GM12878 (cell line): ENCODE measurements around the gene TEKT5. TPM values are rescaled to one million over a fixed set of nuclear protein-coding genes. Genes with fewer than 3 reads are reported as not detected.
"Not testable (repeated sequence)": the region's sequence is repeated elsewhere in the genome, so short reads cannot be mapped to it uniquely, and the experiment has no call there.

ENCODE experiments used
- ATAC-seq: fragments of 200-7000 bp; cut with Tn5 transposase; 3 replicates; pipeline ENCODE4 v1.9.1; 2020; ENCODE audit warnings: mild to moderate bottlenecking, moderate library complexity
- BruUV-seq: library from RNA; stranded (reverse); fragments of 400-500 nt; replicated peaks from 2 replicates; lab custom pipeline; 2021; lab: Mats Ljungman, UMichigan
- CTCF ChIA-PET: fragments of 300-600 bp; sonication (Branson Sonifier 250); formaldehyde crosslinking; extraction: SDS; loops from one replicate; lab custom pipeline; 2021; ENCODE audit warnings: inconsistent platforms; lab: Yijun Ruan, JAX
- POLR2A ChIA-PET: fragments of 350-600 bp; formaldehyde crosslinking; extraction: SDS; loops from one replicate; lab custom pipeline; 2021; ENCODE audit warnings: inconsistent platforms; lab: Charles Lee
- RAD21 ChIA-PET: fragments of 300-600 bp; sonication (Branson Sonifier 250); formaldehyde crosslinking; loops from one replicate; lab custom pipeline; 2023; ENCODE audit warnings: antibody characterized with exemption; ENCODE audit not compliant: unreplicated experiment; lab: Charles Lee
- SMC1A ChIA-PET: fragments of 300-600 bp; sonication (Branson Sonifier 250); formaldehyde crosslinking; loops from one replicate; lab custom pipeline; 2023; ENCODE audit not compliant: unreplicated experiment, uncharacterized antibody; lab: Charles Lee
- DNase-seq: peaks from one replicate; pipeline ENCODE4 v3.0.0-alpha.2; 2011; ENCODE audit warnings: low read depth, low spot score
- FAIRE-seq: peaks from 3 replicates; lab custom pipeline; 2011; peaks lifted over from hg19 to GRCh38; lab: Jason Lieb, UNC
- H2AFZ ChIP-seq: 2 replicates; pipeline ENCODE4 v1.6.0; 2011; ENCODE audit warnings: low read depth, low read length, control low read depth; ENCODE audit not compliant: control insufficient read depth
- H3K27ac ChIP-seq: 2 replicates; pipeline ENCODE4 v1.5.1; 2011; ENCODE audit warnings: control low read depth; ENCODE audit not compliant: control insufficient read depth, insufficient read depth
- H3K27me3 ChIP-seq, 2 experiments: replicated peaks in 1 of 2; 2 replicates each; pipeline versions ENCODE4 v1.6.0 to v1.6.1; 2011; ENCODE audit warnings: low read length in 1 of 2; ENCODE audit not compliant: control insufficient read depth in 2 of 2, insufficient read depth in 2 of 2
- H3K36me3 ChIP-seq, 2 experiments: 2 replicates each; pipeline ENCODE4 v1.5.1; 2011; ENCODE audit warnings: low read length in 1 of 2; ENCODE audit not compliant: control insufficient read depth in 2 of 2, insufficient read depth in 2 of 2
- H3K4me1 ChIP-seq: 2 replicates; pipeline ENCODE4 v1.6.1; 2011; ENCODE audit warnings: mild to moderate bottlenecking, low read length, moderate library complexity, mixed read lengths; ENCODE audit not compliant: control insufficient read depth, insufficient read depth
- H3K4me2 ChIP-seq: 2 replicates; pipeline ENCODE4 v1.6.0; 2011; ENCODE audit warnings: control low read depth; ENCODE audit not compliant: control insufficient read depth, insufficient read depth
- H3K4me3 ChIP-seq: fragments of 200-600 bp; sonication (generic); 2 replicates; pipeline ENCODE4 v1.5.1; 2016
- H3K79me2 ChIP-seq: 2 replicates; pipeline ENCODE4 v1.6.0; 2011; ENCODE audit warnings: low read length; ENCODE audit not compliant: control insufficient read depth, insufficient read depth
- H3K9ac ChIP-seq: 2 replicates; pipeline ENCODE4 v1.8.0; 2011; ENCODE audit warnings: low read length, control low read depth, mixed read lengths; ENCODE audit not compliant: control insufficient read depth, insufficient read depth
- H3K9me3 ChIP-seq: replicated peaks from 3 replicates; pipeline ENCODE4 v1.5.1; 2011; ENCODE audit warnings: mild to moderate bottlenecking, low read length; ENCODE audit not compliant: control insufficient read depth, insufficient read depth
- H4K20me1 ChIP-seq: 2 replicates; pipeline ENCODE4 v1.6.0; 2011; ENCODE audit not compliant: control insufficient read depth, insufficient read depth
- LARP7 ChIP-seq: fragments of 450-650 bp; IDR thresholded peaks from 2 replicates; pipeline ENCODE4 v1.6.1; 2017; ENCODE audit warnings: mild to moderate bottlenecking
- RBBP5 ChIP-seq: fragments of 200-600 bp; sonication (generic); conservative IDR thresholded peaks from 2 replicates; pipeline ENCODE4 v1.6.1; 2016
- RELA ChIP-seq: fragments of 450-650 bp; IDR thresholded peaks from 2 replicates; pipeline ENCODE4 v1.8.0; 2014; ENCODE audit warnings: borderline replicate concordance; ENCODE audit not compliant: partially characterized antibody
- WGBS: methylation state at CpG from one replicate; pipeline ENCODE4 v1.1.6; 2016; ENCODE audit warnings: low lambda C conversion rate; ENCODE audit not compliant: insufficient replicate concordance, insufficient coverage; ENCODE audit errors: missing lambda C conversion rate; 5-methylcytosine and 5-hydroxymethylcytosine counted together
- in situ Hi-C: fragments of 300-500 bp; cut with MboI; formaldehyde crosslinking; loops from 9 replicates; pipeline ENCODE4 v1.14.3; 2018; ENCODE audit warnings: mixed read lengths
- intact Hi-C: fragments of 100-400 bp; cut with micrococcal nuclease; formaldehyde crosslinking; loops from one replicate; pipeline ENCODE4 v1.14.2; 2022; ENCODE audit not compliant: unreplicated experiment
- polyA plus RNA-seq, 11 experiments: library from polyadenylated mRNA; depleted of rRNA in 4 of 11; unstranded in 6 of 11; stranded (reverse) in 5 of 11; fragments of >200 nt; fragmentation: Nextera tagmentation in 4 of 11; fragmentation: Illumina TruSeq in 1 of 11; extraction: Ambion mirVana in 4 of 11; extraction: Trizol in 1 of 11; gene quantifications; 1 replicate in 1 of 11; 2 replicates in 10 of 11; pipeline versions ENCODE4 v1.2.1 to v1.2.3, GENCODE V29; 2011 to 2016; ENCODE audit warnings: inconsistent platforms in 2 of 11, missing spikeins in 2 of 11, low read depth in 1 of 11
- total RNA-seq, 4 experiments: library from RNA; depleted of rRNA in 3 of 4; stranded (reverse); fragments of >200 nt in 3 of 4; fragmentation: Illumina TruSeq in 1 of 4; extraction: Trizol in 1 of 4; gene quantifications; 2 replicates each; pipeline versions ENCODE4 v1.2.1 to v1.2.3, GENCODE V29; 2013 to 2021
- TF ChIP-seq, protein P1 (sequence below): IDR thresholded peaks from 2 replicates; pipeline ENCODE4 v1.6.1; 2012; ENCODE audit warnings: improper control_type of control experiment, low read depth, low read length; ENCODE audit not compliant: insufficient replicate concordance

TEKT5 gene
- total and polyA plus RNA-seq, 10 of the 15 experiments (the other 5 are each of a cell fraction or from before 2014, with no cell fraction given): 0.19 to 2.2 (median 0.68) TPM; not detected in 1

DNA sequence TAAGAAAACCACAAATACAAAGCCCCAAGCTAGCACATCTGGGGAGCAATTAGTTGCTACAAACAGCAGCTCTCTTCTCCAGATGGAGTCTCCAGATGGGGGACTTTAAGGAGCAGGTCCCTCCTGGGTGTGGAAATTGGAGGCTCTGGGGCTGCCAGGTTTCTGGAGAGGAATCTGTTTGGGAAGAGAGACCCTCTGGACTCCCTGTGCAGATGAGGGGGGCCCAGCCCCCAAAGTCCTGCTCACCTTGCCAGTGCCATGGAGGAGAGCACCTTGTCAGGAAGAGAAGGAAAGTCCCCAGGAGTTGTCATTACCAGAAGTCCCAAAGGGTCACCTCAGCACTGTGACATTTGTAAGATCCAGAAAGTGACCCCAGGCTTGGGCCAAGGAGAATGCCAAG lies 14.8 kb downstream of the TEKT5 start (continued):
- TF ChIP-seq, protein P1, sequence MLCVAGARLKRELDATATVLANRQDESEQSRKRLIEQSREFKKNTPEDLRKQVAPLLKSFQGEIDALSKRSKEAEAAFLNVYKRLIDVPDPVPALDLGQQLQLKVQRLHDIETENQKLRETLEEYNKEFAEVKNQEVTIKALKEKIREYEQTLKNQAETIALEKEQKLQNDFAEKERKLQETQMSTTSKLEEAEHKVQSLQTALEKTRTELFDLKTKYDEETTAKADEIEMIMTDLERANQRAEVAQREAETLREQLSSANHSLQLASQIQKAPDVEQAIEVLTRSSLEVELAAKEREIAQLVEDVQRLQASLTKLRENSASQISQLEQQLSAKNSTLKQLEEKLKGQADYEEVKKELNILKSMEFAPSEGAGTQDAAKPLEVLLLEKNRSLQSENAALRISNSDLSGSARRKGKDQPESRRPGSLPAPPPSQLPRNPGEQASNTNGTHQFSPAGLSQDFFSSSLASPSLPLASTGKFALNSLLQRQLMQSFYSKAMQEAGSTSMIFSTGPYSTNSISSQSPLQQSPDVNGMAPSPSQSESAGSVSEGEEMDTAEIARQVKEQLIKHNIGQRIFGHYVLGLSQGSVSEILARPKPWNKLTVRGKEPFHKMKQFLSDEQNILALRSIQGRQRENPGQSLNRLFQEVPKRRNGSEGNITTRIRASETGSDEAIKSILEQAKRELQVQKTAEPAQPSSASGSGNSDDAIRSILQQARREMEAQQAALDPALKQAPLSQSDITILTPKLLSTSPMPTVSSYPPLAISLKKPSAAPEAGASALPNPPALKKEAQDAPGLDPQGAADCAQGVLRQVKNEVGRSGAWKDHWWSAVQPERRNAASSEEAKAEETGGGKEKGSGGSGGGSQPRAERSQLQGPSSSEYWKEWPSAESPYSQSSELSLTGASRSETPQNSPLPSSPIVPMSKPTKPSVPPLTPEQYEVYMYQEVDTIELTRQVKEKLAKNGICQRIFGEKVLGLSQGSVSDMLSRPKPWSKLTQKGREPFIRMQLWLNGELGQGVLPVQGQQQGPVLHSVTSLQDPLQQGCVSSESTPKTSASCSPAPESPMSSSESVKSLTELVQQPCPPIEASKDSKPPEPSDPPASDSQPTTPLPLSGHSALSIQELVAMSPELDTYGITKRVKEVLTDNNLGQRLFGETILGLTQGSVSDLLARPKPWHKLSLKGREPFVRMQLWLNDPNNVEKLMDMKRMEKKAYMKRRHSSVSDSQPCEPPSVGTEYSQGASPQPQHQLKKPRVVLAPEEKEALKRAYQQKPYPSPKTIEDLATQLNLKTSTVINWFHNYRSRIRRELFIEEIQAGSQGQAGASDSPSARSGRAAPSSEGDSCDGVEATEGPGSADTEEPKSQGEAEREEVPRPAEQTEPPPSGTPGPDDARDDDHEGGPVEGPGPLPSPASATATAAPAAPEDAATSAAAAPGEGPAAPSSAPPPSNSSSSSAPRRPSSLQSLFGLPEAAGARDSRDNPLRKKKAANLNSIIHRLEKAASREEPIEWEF: no peak
- TF ChIP-seq RELA: no peak
- no peak for TF ChIP-seq LARP7
- no peak for TF ChIP-seq RBBP5

DNA sequence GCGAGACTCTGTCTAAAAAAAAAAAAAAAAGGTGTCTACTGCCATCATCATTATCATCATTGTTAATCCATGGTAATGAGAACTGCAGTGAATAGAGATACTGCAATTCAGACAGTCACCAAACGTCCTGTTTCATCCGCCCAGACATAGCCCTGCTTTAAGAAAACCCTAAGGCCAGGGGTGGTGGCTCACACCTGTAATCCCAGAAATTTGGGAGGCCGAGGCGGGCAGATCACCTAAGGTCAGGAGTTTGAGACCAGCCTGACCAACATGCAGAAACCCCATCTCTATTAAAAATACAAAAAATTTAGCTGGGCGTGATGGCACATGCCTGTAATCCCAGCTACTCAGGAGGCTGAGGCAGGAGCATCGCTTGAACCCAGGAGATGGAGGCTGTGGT lies 15.3 kb downstream of the TEKT5 start:
- H3K9ac ChIP-seq, DNase-seq, intact Hi-C loops, H3K36me3 ChIP-seq, H3K79me2 ChIP-seq, ATAC-seq, H3K4me2 ChIP-seq, H4K20me1 ChIP-seq, H3K4me1 ChIP-seq, H3K27ac ChIP-seq, H3K4me3 ChIP-seq, RAD21 ChIA-PET, H3K27me3 ChIP-seq, CTCF ChIA-PET, FAIRE-seq, H2AFZ ChIP-seq, in situ Hi-C loops, BruUV-seq, H3K9me3 ChIP-seq: not testable (repeated sequence)
- ChIA-PET POLR2A (interaction anchor here (0.6 kb wide), 1 partner anchor 22 kb away, joined by 3 read pairs; no protein-coding TSS in a partner anchor), SMC1A (interaction anchor here (1.7 kb wide), 1 partner anchor 10 kb away, joined by 5 read pairs; no protein-coding TSS in a partner anchor)
- 57% methylated on average over 7 of the region's 7 CpGs for WGBS
